Activated CD8-positive, alpha-beta memory T cell treated with anti-CD3 and anti-CD28 coated beads for 24 hours (primary cell): ENCODE measurements around the gene CHD9.

Experiments
- DNase-seq: peaks from one replicate; pipeline ENCODE4 v3.0.0-alpha.2; 2020

The CHD9 gene

GRCh38 chr16:53097190-53097589, 42.4 kb downstream of the CHD9 start:
- no peak for DNase-seq

- DNase-seq: peak; percentile 73
These were observed 43.9 kb downstream of the CHD9 start for GRCh38 chr16:53098526-53099317.

DNA sequence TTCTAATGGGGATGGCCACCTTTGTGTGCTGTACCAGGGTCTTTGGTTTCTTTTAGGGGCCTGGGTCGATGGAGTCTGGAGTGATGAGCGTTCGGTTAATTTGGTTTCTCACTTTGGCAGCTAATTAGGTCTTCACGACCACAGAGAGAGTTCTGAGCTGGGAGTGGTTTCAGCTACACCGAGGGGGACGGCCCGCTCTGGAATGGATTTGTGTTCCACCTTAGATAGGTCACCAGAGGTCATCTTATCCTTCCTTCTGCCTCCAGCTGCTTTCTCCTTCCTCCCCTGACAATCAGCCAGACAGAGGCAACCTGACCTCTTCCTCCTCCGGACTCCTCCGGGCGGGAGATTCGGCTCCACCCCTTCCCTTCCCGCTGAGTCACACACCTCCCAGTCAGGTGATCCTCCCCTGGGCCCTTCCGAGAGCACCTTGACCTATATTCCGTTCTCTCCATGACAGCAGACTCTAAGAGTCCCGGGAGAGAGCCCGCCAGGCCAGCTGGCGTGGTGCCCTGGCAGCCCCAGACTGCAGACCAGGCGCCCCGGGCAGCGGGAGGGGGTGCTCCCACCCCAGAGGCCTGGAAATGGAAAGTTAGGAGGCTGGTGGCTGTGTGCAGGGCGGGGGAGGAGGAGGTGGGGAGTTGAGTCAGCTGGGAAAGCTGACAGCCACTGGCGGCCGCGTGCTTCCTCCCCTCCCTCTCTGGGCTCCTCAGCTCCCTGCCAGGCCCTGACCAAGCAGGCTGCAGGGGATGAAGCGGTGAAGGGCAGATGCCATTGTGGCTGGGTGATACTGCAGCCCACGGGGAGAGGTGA, 44.7 kb downstream of the CHD9 start:
- DNase-seq: peak; percentile 80

DNA sequence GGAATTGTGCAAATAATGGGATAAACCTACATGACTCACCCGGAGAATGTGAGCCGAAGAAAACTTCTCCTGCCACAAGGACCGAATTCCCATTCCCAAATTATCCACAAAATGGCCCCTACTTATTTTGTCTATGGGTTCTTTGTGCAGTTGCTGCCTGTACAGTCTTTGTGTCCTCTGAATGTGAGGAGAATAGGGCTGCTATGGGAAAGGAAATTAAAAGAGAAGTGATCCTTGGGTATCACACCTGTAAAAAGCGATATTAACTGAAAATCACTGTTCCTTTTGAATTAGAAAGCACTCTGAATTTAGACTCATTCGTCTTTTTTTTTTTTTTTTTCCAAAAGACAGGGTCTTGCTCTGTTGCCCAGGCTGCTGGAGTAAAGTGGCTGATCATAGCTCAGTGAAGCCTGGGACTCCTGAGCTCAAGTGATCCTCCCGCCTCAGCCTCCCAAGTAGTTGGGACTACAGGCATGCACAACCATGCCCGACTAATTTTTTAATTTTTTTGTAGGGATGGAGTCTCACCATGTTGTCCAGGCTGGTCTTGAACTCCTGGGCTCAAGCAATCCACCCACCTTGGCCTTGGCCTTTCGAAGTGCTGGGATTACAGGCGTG, 45.4 kb downstream of the CHD9 start:
- no peak for DNase-seq

GRCh38 chr16:53100889-53101288, 46.1 kb downstream of the CHD9 start:
- DNase-seq: no peak

DNA sequence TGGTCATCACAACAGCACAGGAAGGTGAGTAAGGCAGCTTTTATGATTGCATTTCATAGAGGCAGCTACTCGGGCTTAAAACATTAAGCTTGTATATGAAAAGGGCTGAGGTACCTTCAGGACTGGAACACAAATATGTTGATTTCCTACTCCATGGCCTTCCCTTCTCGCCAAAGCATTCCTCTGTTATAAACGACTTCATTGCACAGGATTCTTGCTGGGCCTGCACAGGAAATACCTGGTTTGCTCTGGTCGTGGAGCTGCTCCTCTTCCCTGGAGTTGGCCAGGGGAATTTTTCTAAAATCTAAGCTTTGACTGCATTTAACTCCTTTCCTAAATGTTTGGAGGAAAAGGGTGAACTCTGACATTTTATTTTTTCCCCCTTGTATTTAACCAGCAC, 49.0 kb downstream of the CHD9 start:
- no peak for DNase-seq

GRCh38 chr16:53105565-53105964, 50.8 kb downstream of the CHD9 start:
- no peak for DNase-seq

- no peak for DNase-seq
These were observed 56.4 kb downstream of the CHD9 start for GRCh38 chr16:53111078-53111791.

- no peak for DNase-seq
These were observed 57.2 kb downstream of the CHD9 start for GRCh38 chr16:53112015-53112414.

DNA sequence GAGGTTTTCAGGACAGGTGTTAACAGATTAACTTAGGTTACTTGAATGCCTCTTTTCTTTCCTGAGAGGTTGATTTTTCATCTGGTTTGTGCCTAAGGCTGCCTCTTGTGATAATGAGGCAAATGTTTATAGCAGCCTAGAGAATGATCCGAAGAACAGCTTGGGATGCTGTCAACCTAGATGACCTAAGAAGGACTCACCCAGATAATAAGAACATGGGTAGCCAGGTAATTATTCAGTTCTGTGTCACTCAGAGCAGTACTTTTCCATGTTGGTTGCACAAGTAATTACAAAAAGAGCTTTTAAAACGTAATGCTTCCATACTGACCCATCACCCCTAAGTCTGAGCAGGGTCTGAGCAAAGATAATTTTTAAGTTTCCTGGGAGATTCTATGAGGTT, 60.3 kb downstream of the CHD9 start:
- DNase-seq: no peak

- DNase-seq: no peak
These were observed 61.0 kb downstream of the CHD9 start for GRCh38 chr16:53115773-53116172.

GRCh38 chr16:53121043-53121620, 66.3 kb downstream of the CHD9 start:
- no peak for DNase-seq

DNA sequence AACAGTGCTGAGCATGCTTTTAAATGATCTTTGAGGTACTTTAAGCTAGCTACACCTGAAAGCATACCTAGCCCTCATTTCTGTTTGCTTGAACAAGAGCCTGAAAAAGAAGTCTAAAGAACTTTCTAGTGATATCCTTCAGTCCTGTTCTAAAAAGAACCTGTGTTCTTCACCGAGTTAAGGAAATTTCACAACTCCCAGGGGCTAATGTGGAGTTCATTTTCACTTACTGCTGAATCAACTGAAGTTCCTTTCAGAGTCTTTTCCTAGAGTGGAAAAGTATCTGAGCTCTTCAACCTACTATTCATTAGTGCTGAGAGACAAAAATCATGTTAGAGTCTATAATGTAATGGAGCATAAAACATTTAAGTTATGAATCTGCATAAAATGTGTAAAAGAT, 66.9 kb downstream of the CHD9 start:
- no peak for DNase-seq

- DNase-seq: no peak
These were observed 69.0 kb downstream of the CHD9 start for GRCh38 chr16:53123747-53124146.

GRCh38 chr16:53126390-53126789, 71.6 kb downstream of the CHD9 start:
- no peak for DNase-seq

DNA sequence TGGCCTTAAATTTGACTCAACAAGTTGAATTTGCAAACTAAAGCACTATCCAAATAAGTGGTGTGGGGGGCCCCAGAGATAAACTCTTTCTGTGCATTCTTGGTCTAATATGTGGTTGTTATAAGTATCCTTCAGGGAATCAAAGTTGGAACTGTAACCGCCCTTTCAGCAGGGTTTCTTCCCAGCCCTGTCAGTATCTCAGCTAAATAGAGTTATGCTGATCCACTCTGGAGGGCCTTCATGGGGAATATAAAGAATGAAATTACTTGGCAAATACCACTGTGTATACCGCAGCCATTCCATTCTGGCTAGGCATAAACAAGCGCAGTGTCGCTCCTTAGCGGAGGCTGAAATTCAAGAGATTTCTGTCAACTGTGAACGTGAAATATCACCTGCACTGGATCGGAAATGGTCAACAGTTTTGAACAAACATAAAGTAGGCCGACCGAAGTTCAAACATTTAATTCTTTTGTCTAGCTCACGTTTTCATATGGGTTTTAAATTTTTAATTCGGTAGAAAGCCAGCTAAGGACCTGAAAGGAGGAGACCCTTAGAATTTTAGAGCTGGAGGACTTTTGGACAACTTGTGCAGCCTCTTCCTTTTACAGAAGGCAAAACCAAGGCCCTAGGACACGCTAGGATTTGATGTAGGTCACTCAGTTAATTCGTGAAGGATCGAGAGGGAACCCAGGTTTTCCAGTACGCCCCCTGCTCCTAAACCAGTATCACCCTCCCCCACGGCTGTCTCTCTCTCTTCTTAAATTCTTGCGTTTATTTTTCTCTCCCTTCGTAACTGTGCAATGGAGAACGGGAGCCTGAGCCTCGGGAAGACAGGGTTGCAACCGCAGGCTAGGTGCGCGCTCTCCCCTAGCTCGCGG, 74.7 kb downstream of the CHD9 start:
- no peak for DNase-seq

DNA sequence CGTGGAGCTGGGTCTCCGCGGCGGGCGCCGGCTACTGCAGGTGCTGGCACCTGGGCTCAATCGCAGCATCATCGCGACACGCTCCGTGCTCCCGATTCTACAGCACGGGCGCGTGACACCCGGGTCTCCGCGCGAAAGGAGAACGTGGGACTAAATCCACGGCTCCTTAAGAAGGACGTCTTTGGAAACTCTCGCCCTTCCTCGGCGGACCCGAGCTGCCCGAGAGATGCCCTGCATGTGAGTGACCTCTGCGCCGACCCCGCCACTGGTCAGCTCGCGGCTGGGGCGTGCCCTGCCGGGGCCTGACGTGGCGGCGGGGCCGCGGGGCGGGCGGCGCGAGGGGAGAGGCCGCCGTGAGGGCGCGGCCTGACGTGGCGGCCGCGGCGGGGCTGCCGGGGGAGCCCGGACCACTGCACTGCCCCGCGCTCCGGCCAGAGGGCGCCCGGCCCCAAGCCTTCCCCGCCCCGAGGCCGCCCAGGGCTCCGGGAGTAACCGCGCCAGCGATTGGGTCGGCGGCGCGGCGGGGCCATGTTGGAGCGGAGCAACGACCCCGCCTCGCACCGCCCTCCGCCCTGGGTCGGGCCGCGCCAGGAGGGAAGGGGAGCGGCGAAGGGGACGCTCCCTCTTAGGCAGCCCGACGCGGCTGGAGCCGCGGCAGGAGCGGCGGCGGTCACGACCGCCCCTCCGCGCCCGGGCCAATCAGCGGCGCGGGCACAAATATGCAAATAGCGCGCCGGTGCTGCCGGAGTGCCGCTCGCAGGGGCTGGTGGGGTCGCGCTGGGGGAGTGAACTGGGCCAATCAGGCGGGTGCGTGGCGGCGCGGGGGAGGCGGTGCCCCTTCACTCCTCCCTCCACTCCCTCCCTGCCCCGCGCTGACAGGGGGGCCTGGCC, 75.6 kb downstream of the CHD9 start:
- DNase-seq: peak; percentile 97

DNA sequence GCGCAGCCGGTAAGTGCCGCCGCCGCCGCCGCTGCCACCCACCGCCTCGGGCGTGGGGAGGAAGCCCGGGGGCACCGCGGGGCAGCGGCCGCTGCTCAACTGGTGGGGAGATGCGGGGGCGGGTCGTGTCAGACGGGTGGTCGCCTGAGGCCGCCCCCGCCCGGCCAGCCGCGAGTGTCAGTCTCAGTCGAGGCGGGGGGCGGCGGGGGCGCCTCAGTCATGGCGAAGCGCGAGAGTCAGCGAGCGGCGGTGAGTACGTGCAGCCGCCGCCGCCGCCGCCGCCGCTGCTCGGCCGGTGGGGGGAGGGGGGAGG, 76.2 kb downstream of the CHD9 start:
- DNase-seq: no peak

DNA sequence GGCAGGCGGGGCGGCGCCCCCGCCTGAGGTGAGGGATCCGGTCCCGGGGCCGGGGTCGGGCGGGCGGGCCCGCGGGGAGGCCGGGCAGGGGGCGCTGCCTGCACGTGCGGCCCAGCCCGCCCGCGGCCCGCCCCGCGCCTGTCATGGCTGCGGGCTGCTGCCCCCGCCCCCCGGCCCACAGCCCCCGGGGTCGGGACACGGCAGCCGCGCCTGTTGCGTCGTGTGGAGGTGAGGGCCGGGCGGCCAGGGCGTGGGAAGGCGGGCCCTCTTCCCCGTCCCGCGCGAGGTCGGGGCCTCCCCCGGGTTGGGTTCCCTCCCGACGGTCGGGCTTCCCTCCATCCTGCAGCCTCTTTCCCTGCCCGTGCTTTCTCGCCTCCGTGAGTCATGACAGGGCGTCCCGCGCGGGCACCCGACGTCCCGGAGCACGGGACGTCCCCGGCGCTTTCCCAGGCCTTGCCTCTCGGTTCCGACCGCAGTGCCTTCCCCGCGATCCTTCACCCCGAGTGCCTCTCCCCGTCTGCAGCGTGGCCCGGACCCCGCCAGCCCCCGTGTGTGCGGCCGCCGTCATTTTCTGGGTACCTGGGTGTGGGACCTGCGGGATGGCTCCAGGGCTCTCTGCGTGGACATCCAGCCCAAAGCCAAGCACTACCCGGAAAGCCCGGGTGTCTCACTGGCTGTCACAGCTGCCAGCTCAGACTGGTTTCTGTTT, 76.7 kb downstream of the CHD9 start:
- peak; percentile 82 for DNase-seq

DNA sequence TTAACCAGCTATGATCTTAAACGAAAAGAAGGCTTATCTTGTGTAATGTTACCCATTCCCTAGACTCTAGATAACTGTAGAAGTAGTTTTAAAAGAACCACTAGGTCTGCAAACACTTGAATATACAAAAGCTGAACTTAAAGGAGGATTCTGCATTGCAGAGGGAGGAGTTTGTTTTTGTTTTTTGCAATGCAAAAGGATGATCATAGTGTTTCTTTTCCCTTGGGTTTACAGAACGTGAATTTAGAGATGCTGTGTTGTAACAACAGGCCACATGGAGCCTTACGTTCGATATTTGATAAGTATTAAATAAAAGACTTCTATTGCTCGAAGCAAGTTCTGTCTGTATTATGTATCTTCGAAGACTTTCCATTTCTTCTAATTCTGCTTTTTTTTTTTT, 77.6 kb downstream of the CHD9 start:
- DNase-seq: no peak
